Neural crest cell (in vitro differentiated cells): ENCODE results near the gene NNT. TPM values are rescaled to one million over a fixed set of nuclear protein-coding genes. Genes with fewer than 3 reads are reported as not detected.
"Not testable (repeated sequence)": the region's sequence is repeated elsewhere in the genome, so short reads cannot be mapped to it uniquely, and the experiment has no call there.

Experiments
- DNase-seq: peaks from one replicate; pipeline ENCODE4 v3.0.0; 2021; ENCODE audit warnings: low read depth, mixed read lengths, low spot score
- H3K27ac Mint-ChIP-seq: one replicate; pipeline ENCODE4 v1.8.0; 2021; ENCODE audit warnings: mild to moderate bottlenecking, mixed read lengths; ENCODE audit not compliant: unreplicated experiment
- H3K27me3 Mint-ChIP-seq: 2 replicates; pipeline ENCODE4 v1.8.0; 2021; ENCODE audit warnings: low read depth, mild to moderate bottlenecking, mixed read lengths
- H3K36me3 Mint-ChIP-seq: 2 replicates; pipeline ENCODE4 v1.8.0; 2021; ENCODE audit warnings: low read depth, mild to moderate bottlenecking, mixed read lengths
- H3K4me1 Mint-ChIP-seq: 2 replicates; pipeline ENCODE4 v1.8.0; 2021; ENCODE audit warnings: mixed read lengths
- H3K4me3 Mint-ChIP-seq: one replicate; pipeline ENCODE4 v1.8.0; 2021; ENCODE audit warnings: mild to moderate bottlenecking, mixed read lengths
- H3K9me3 Mint-ChIP-seq: 2 replicates; pipeline ENCODE4 v1.8.0; 2021; ENCODE audit warnings: mixed read lengths
- total RNA-seq: library from RNA; stranded (reverse); gene quantifications from 2 replicates; pipeline ENCODE4 v1.2.1, GENCODE V29; 2021
- TF ChIP-seq, protein P1 (sequence below): fragments of 200-600 bp; sonication (generic); conservative IDR thresholded peaks from 2 replicates; pipeline ENCODE4 v1.5.0; 2021; ENCODE audit warnings: antibody characterized with exemption, mild to moderate bottlenecking

The NNT gene
- total RNA-seq, 1 donor from 2014 or later, result 72.7 TPM

DNA sequence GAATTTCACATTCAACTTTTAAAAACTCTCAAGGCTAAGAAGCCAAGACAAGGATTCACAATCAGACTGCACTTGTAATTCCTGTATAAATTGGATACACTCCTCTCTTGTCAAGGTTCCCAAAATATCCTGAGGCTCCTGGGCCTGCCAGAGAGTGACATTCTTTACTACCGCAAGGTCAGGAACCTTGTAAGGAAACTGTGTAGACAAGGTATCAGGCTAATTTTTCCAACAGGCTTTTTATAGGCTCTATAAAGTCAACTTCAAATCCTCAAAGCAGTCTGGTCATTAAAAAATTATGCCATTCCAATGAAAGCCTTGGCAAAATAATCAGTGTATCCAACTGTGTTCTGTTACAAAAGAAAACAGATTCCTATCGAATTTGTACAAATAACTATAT lies 30.6 kb upstream of the NNT start:
- no peak for DNase-seq
- Mint-ChIP-seq H3K36me3 (peaks cover 21% of the 10 kb centered on the region), H3K9me3 (peaks cover 6% of the 10 kb centered on the region), H3K27me3 (no peaks in the 10 kb centered on the region), H3K4me1 (no peaks in the 10 kb centered on the region), H3K27ac (no peak overlapping the region), H3K4me3 (no peak overlapping the region)
- TF ChIP-seq, protein P1, sequence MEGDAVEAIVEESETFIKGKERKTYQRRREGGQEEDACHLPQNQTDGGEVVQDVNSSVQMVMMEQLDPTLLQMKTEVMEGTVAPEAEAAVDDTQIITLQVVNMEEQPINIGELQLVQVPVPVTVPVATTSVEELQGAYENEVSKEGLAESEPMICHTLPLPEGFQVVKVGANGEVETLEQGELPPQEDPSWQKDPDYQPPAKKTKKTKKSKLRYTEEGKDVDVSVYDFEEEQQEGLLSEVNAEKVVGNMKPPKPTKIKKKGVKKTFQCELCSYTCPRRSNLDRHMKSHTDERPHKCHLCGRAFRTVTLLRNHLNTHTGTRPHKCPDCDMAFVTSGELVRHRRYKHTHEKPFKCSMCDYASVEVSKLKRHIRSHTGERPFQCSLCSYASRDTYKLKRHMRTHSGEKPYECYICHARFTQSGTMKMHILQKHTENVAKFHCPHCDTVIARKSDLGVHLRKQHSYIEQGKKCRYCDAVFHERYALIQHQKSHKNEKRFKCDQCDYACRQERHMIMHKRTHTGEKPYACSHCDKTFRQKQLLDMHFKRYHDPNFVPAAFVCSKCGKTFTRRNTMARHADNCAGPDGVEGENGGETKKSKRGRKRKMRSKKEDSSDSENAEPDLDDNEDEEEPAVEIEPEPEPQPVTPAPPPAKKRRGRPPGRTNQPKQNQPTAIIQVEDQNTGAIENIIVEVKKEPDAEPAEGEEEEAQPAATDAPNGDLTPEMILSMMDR, result no peak

- DNase-seq, result no peak
- TF ChIP-seq, protein P1, result no peak
- Mint-ChIP-seq H3K4me1 (no peaks in the 10 kb centered on the region), H3K36me3 (peaks cover 21% of the 10 kb centered on the region), H3K27me3 (no peaks in the 10 kb centered on the region), H3K9me3 (peaks cover 6% of the 10 kb centered on the region), H3K4me3 (no peak overlapping the region), H3K27ac (no peak overlapping the region)
Measured at GRCh38 chr5:43573058-43573457, 29.9 kb upstream of the NNT start.

DNA sequence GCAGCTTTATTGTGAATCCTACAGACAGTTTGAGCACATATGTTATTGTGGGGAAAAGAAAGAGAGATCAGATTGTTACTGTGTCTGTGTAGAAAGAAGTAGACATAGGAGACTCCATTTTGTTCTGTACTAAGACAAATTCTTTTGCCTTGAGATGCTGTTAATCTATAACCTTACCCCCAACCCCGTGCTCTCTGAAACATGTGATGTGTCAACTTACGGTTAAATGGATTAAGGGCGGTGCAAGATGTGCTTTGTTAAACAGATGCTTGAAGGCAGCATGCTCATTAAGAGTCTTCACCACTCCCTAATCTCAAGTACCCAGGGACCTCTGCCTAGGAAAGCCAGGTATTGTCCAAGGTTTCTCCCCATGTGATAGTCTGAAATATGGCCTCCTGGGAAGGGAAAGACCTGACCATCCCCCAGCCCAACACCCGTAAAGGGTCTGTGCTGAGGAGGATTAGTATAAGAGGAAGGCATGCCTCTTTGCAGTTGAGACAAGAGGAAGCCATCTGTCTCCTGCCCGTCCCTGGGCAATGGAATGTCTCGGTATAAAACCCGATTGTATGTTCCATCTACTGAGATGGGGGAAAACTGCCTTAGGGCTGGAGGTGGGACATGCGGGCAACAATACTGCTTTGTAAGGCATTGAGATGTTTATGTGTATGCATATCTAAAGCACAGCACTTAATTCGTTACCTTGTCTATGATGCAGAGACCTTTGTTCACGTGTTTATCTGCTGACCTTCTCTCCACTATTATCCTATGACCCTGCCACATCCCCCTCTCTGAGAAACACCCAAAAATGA lies 22.4 kb upstream of the NNT start:
- H3K27me3 Mint-ChIP-seq, H3K27ac Mint-ChIP-seq, H3K4me3 Mint-ChIP-seq, DNase-seq, H3K9me3 Mint-ChIP-seq: not testable (repeated sequence)
- Mint-ChIP-seq H3K36me3 (peaks cover 31% of the 10 kb centered on the region), H3K4me1 (peaks cover 19% of the 10 kb centered on the region)

DNA sequence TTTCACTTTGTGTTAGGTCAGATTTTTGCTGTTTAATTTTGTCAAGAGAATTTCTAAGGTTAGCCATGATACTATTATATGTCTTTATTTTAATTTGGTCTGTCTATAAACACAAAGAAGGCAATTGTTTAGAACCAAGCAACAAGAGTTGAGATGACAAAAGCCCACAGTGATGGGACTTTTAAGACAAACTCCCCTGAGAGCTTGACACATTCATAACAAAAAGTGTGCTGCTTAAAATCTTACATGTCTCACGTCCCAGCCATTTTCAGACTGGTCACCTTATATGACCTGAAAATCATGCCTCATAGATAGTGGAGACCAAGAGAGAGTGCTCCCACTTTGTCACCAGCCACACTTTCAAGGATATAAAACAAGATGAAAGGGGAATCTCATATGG lies 21.6 kb upstream of the NNT start:
- Mint-ChIP-seq H3K27me3 (no peaks in the 10 kb centered on the region), H3K9me3 (peaks cover 5% of the 10 kb centered on the region), H3K4me1 (peaks cover 19% of the 10 kb centered on the region), H3K27ac (no peak overlapping the region), H3K36me3 (peaks cover 28% of the 10 kb centered on the region), H3K4me3 (no peak overlapping the region)
- TF ChIP-seq, protein P1, result no peak
- DNase-seq, result no peak

DNA sequence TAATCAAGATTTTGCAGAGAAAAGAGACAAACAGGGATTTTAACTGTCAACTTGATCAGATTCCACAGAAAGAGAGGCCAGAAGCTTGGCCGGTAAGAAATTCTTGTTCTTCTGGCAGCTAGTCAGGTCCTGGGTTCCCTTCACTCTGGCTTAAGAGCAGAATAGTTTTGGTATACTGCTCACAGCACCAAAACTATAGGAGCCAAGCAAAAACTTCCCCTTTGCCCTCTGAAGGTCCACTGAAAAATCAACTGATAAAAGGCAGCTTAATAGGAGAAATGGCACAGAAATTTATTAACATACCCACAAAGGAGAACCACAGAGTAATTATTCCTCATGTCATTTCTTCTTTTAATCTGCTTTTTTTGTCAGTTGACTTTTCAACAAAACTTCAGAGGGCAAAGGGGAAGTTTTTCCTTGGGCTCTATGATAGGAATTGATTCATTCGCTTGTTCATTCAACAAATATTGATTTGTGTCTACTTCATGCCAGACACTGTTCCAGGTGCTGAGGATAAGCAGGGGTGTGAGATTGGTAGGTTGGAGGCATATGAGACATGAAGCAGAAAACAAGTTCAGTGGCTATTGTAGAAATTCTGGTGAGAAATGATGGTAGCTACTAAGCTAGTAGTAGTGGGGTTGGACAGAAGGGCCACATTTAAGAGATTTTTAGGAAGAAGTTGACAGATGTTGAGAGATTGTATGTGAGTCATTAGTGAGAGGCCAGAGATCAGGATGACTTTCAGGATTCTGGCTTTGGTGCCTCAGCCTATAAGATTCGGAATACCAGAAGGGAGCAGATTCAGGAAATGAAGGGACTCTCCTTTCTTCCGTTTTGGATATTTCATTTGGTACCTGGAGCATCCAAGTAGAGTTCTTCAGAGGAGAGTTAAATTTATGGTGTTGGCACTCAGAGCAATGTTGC lies 20.6 kb upstream of the NNT start:
- Mint-ChIP-seq H3K36me3 (peaks cover 25% of the 10 kb centered on the region), H3K9me3 (peaks cover 4% of the 10 kb centered on the region), H3K4me3 (no peak overlapping the region), H3K4me1 (peaks cover 19% of the 10 kb centered on the region), H3K27me3 (no peaks in the 10 kb centered on the region), H3K27ac (no peak overlapping the region)
- TF ChIP-seq, protein P1, result no peak
- DNase-seq, result no peak
